SKM-1 treated with dmso at 0.1 percent for 144 hours (cell line): ENCODE data around the gene SEPTIN3.
A peak's percentile ranks its signal among the peaks of the same experiment; 100 is the strongest.

Source experiments
- DNase-seq: peaks from one replicate; lab custom pipeline; 2025; ENCODE audit not compliant: unreplicated experiment; lab: John Stamatoyannopoulos, UW

Gene SEPTIN3, protein sequence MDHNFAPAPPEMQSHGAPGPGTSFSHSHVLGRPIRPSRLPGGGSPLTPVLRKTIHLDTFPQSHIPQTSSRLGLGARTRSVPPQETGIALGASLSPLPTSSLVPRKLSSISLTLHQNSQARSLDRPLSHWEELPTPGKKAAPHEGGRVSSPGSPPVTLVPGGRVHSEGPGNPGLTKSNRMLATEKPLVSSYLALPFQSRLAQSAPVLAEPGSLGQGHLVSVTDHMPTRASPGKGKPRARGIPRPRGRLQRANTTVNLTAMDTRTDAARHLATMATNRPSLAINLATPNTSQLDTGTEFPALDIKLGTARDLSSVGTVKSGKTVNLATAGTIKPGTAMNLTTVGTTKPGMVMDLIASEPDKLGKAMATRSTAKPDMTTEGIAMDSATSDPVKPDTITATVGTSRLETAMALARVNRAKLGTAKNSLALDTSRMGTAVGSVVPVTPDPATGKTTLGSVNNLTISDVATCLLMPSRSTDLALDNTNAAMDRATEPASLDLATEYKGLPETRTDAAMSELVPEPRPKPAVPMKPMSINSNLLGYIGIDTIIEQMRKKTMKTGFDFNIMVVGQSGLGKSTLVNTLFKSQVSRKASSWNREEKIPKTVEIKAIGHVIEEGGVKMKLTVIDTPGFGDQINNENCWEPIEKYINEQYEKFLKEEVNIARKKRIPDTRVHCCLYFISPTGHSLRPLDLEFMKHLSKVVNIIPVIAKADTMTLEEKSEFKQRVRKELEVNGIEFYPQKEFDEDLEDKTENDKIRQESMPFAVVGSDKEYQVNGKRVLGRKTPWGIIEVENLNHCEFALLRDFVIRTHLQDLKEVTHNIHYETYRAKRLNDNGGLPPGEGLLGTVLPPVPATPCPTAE

DNA sequence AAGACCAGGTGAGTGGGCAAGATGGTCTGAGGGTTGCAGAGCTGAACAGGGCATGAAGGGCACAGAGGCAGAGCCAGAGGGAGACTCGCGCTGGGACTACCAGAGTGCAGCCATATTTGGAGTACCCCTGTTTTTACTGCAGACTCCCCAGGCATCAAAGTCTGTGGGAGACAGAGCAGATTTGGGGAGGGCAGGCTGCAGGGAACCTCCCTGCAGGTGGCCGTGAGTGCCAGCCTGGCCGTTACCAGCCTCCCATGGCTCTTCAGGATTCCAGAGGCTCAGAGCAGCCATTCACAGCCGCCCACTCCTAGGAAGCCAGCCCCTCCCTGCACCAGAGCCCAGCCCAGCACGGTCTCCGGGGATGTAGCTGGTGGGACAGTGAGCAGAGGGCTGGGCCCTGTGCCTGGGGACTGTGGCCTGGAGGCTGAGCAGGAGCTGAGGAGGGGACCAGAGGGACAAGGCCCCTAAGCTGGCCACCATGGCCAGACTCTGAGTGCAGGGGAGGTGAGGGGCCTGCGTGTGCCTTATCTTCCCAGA lies at the start of gene SEPTIN3:
Gene SEPTIN3, plus strand, starts transcription at position 334 of the 537 bp plus-strand sequence. CDS start 2,050 bp downstream, outside the sequence.
- no peak for DNase-seq

DNA sequence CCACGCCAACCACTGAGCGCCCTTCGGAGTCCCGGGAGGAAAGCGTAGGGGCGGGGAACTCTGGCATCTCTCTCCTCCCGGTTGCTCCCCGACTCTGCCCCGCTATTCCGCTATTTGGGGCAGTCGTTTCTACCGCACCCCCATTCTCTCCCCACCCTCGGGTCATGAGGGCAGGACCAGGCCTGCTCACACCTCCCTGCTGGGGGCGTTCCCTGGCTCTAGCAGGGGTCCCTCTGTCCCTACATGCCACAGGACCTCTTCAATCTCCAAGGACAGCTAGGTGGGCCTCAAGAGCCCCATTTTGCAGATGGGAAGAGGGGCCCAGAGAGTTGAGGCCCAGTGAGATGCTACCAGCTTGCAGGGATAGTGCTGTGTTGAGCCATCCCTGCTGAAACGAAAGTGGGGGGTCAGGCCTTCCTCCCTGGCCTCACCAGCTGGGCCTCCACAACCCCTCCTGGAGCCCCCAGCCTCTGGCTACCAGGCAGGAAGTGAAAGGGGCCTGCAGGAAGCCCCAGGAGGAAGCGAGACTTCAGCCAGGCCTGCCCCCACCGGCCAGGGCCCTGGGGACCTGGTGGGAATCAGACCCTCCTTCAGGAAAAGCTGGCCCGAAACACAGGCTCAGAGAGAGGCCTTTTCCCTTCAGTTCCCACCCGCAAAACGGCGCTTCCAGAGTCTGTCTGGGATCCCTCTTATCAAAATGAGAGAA lies 48.8 kb upstream of the SEPTIN3 start:
- DNase-seq, result no peak

DNA sequence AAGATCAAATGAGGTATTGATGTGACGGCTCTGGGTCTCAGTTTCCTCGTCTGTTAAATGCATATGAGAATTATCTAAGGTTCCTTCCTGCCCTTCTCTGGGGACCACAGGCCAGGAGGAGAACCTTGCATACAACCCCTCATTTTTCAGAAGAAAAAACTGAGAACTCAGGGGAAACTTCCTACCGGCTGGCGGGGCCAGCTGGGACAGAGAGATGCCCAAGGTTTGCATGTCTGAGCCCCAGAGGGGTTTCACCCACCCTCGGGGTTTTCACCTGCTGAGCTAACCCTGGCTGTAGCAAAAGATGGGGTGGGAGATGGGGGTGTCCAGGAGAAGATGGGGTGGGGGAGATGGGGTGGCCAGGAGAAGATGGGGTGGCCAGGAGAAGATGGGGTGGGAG lies 46.9 kb upstream of the SEPTIN3 start:
- no peak for DNase-seq

DNA sequence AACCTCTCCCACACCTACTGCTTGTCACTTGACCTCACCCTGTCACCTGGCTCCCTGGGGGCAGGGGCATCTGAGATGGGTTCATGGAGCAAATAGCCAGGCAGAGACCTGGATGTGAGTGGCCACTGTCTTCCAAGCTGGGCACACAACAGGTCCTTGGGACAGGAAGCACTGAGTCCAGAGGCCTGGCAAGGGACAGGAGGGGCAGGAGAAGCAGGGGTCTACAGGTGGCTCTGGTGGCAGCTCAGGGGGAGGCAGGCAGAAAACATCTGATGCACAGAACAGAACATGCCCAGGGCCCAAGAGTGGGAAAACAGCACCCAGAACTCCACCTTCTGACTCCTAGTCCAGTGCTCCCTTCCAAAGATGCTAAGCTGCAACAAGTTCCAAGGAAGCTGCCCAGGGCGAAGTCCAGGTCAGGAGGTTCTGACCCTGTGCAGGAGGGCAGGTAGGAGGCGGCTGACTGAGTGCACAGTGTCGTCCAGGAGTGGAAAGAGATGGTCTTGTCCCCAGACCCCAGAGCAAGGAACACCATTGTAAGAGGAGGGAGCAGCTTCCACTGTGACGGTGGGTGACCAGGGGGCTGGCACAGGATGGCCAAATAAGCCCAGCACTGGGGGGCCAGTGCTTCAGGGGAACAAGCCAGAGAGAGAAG lies 46.2 kb upstream of the SEPTIN3 start:
- no peak for DNase-seq

DNA sequence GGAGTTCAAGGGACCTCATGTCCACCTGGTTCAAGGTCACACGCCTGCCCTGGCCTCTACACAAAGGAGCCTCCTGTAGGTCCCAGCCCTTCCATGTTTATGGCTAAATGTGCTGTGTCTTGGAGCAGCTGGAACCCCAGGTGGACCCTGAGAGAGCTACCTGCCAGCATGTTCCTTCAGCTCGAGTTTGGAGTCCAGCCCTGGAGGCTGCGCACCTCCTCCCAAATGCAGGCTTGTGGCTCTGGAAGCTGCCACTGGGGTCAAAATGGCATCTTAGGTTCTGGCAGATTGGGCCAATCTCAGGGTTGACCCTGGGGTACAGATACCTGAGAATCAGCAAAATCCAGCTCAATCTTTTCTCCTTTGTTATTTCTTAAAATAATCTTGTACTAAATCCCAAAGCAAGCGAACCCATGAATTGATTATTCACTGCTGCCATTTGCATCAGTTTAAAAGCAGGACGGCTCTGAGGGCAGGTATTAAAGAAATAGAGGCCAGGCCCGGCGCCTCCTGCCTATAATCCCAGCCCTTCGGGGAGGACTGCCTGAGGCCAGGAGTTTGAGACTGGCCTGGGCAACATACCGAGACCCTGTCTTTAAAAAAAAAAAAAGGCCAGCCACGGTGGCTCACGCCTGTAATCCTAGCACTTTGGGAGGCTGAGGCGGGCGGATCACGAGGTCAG lies 45.5 kb upstream of the SEPTIN3 start:
- no peak for DNase-seq

DNA sequence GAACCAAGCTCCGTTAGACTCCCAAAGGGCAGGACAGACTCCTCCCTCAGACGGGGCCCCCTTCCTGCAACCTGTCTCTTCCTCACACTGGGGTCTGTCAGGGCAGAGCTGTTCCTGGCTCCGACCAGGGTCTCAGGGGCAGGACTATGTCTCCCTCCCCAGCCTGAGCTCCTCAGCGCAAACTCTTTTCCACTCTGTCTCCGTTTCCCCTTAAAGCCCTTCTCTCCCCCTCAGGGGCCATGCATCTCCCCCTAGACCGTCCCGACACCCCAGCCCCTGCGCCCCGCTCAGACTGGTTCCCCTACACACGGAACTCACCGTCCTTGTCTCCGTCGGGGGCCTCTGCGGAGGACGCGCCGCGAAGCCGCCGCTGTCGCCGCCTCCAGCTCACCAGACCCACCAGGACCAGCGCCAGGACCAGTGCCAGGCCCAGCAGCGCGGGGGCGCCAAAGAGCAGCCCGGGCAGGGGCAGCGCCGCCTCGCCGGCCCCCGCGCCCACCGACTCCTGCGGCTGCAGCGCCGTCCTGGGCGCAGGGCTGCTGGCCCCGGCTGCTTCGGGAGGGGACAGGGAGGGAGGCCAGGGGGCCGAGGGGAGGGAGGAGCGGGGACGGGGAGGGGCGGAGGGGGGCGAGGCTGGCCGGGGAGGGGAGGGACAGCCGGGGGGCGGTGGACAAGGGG lies 43.3 kb upstream of the SEPTIN3 start:
- peak; percentile 48 for DNase-seq

DNA sequence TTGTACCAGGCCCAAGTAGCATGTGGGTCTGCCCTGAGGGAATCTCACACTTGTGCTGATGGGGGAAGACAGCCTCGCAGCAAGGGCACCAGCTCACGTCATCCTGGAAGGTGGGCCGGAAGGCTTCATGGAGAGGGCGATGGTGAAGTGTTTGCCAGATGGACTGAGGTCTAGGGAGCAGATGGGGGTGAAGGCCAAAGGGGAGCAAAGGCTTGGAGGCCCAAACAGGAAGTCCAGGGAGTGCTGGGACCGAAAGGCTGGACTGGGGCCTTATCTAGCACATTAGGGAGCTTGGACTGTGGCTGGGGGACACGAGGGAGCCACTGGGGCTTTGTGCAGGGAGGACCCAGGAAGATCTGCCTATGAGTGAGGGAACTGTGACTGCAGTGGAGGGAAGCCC lies 41.4 kb upstream of the SEPTIN3 start:
- DNase-seq, result no peak

DNA sequence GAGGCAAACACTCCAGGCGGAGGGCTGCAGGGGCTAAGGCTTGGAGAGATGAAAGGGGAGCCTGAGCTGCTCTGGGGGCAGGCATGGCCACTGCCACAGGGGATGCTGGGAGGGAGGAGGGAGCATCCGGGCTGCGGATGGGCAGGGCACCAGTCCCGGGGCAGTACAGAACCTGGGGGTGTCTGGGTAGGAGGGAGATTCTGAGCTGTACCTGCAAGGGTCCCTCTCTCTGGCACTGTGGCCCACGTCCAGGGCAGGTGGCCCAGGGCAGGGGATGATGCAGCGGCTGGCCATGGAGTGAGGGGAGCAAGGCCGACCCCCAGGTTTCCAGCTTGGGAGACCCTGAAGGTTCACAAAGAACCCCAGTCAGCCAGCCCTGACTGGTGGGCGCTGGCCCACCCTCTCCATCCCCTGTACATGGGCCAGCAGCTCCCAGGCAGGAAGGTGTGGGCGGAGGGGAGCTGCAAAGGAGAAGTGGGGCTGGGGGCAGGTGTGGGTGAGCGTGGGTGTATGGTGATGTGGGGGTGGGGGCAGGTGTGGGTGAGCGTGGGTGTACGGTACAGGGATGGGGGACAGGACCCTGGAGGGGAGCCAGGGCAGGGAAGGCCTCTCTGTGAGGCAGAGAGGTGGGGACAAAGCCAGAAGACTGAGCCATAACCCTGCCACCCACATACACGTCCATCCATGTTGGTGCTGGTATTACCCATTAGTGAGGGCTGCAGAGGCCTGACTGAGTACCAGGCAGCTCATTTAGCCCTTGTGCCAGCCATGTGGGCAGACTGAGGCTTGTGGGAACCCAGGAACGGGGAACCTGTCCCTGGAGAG lies 40.4 kb upstream of the SEPTIN3 start:
- no peak for DNase-seq

DNA sequence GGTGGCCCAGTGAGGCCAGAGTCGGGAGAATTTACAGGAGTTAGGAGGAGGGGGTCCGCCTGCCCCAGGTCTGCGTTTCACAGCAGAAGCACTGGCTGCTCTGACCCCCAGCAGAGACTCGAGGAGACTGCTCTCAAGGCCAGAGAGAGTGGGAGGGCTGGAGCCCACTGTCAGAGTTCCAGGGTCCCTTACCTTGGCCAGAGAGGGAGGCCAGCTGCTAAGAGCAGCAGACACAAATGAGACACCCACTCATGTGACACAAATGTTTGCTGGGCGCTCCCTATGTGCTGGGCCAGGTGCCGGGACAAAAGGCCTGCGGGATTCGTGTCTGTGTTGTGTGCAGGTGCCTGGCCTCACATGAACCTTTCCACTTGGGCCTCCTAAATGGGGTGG lies 39.8 kb upstream of the SEPTIN3 start:
- DNase-seq, result no peak

DNA sequence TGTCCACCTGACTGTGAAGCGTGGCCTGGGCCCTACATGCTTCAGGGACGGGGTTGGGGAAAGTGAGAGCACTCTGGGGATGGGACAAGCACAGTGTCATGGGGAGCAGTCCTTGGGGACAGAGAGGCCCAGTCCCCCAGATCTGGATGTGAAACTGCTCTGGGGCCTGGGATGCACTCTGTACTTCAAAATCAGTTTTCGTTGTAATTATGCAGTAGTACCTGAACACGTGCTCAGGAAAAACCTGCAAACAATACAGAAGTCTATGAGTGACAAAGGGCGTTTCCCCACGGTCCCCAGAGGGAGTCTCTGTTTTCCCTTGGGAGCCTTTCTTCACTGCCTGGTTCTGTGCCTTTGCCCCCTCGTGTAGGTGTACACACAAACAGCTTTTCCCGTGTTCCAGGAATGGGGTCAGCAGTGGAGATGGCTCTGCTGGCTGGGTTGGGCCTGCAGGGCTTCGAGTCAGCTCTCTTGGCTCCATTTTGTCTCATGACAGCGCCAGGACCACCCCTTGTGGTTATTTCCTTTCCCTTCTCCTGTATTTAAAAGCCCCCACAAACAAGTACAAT lies 37.5 kb upstream of the SEPTIN3 start:
- DNase-seq, result no peak

DNA sequence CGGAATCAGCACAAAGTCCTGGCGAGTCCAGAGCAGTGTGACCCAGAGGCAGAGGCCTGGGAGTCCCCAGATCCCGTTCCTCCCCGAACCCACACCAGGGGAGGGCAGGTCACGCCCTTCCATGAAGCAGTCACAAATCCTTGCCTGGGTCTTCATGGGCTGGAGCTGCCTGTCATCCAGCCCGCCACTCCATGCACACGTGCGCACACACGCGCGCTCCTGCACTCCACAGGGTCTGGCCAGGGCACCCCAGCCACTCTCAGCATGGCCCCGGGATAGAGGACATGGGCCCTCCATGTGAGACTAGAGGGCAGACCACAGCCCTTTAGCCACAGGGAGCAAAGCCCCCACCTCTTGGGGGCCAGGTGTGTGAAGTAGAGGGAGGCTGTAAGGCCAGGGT lies 36.9 kb upstream of the SEPTIN3 start:
- no peak for DNase-seq

DNA sequence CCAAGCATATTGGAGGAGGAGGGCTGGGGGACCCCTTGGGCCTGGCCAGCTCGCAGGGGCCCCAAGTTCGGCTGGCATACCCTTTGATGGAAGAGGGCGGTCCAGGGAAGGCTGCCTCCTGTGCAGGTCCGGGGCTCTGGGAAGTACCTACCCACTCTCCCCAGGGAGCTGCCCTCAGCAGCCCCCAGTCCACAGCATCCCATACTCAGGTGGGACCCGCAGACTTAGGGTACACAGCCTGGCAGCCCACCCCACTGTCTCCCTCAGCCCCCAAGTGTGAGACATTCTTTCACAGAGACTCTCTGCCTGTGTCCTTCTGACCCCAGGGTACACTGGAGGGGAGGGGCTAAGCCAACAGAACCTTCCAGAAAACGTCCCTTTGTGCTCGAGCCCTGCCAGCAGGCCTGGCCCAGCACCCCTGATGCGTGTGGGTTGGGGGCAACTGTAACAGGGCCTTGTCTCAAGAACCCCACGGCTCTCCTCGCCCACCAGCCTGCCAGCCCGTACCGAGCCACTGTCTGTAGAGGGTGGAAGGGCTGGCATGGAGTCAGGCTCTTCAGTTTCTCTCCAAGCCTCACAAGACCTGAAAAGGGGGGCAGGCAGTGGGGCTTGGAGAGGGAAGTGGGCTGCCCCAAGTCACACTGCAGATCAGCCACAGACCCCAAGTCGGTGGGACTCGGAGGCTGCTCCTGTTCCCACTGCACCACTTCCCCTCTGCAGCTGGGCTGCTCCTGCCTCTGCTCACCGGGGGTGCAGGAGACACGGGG lies 35.6 kb upstream of the SEPTIN3 start:
- DNase-seq, result no peak

DNA sequence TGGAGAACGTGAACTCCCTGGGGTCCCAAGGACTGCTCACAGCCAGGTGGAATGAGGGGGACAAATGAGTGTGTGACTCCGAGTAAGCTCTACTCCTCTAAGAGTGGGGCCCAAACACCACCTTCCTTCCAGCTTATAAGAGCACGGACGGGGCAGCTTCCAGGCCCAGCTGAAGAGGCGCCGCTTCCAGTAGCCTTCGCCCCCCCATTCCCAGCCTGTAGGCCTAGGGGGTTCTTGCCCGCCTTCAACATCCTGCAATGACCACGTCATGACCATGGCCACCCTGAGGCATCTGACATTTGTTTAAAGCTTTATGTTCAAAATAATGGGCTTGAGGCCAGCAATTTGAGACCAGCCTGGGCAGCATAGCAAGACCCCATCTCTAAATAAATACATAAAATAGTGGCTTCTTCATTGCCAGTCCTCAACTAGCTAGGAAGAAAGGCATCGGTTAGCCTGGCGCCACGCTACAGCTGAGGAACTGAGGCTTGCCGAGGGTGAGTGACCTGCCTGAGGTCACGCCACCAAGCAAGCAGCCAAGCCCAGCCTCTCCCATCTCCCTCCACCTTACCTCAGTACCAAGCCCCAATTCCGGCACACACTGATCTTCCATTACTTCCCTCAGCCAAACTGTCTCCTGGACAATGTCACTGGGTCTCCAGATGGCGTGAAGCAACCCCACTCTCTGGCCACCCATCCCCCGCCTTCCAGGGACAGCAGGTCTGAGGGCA lies 34.8 kb upstream of the SEPTIN3 start:
- DNase-seq, result no peak

DNA sequence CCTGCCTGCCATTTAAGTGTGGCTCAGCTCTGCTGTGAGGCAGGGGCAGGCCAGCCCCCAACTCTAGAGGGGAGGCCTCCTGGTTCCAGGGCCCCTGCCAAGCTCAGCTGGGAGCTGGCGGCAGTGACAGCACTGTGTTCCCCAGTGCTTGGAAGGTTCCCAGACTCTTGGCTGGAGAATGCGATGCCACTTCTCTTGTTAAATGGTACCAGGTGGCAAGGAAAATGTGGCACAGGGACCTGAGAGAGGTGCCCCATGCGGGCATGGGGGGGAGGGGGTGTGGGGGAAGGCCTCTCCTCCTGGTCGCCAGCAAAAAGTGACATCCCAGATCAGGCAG lies 34.3 kb upstream of the SEPTIN3 start:
- no peak for DNase-seq

DNA sequence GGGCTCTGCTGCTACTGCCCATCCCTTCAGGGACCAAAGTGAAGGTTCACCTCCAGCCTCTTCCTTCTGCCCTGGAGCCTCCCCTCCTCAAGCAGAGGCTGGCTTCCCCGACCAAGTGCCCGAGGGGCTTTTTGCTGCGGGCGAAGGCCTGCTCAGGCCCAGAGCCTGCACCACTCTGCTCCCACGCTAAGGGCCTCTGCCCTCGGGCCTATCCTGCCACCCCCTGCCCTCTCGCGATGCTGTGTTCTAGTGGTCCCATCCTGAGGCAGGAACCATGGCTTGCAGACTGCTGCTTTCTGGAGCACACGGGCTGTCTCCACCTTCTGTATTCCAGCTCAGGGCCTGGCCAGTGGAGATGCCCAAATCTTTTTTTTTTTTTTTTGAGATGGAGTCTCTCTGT lies 33.7 kb upstream of the SEPTIN3 start:
- no peak for DNase-seq

DNA sequence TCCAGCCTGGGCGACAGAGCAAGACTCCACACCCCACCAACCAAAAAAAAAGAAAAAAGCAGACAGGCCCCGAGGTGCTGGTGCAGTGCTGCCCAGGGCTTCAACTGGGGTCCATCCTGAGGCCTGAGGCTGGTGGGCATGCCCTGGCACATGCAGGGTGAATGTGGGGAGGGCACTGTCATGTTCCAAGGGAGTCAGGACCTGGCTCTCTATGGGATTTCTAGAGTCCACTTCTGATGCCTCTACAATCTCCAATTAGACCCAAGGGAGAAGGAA lies 32.4 kb upstream of the SEPTIN3 start:
- DNase-seq, result no peak
